ENCODE measurements around the gene MEIS1.

DNA sequence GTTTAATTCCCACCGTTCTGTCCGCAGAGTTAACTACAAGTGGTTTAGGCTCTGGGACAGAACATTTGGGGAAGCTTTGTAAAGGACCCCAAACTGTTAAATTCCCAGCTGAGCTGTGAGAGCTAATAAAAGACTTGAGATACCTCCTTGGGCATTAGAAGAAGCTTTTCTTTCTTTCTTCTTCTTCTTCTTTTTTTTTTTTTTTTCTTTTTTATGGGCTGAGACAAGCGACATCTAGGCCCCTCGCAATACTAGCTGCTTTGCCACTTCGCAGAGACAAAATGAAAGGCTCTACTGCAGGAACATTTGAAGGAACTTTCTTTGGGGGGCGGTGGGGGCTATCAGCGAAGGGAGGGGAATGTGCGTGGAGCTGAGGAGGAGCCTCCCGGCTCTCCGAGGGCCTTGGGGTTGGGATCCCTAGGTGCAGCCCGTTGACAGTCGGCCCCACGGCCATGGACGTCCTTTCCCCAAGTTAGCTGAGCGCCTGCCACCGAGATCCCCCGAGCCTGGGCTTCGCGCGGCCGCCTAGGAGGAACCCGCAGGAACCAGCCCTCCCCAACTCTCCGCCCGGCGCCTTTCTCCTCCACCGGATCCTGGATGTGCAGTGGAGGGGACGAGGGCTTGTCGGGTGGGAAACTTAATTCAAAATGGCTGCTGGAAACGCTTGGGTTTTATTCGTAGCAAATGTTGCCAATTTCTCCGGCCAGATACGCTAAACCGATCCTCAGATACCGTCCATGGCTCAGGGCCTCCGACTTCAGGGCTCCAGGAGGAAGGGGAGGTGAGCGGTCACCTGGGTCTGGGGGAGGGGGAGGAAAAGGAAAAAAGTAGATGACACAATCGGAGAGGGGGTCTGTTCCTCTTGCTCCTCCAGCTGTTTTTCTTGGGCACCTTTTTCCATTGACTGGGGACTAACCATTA is 4.2 kb downstream of the MEIS1 start:
- TF ChIP-seq CTCF (tag by site-specific recombination; IDR thresholded peaks at IDR 0.05) (no peak), ZNF121 (tag by site-specific recombination; IDR thresholded peaks at IDR 0.05) (no peak), ZNF19 (tag by site-specific recombination; IDR thresholded peaks at IDR 0.05; ENCODE audit: low read depth) (no peak), ZNF530 (tag by site-specific recombination; IDR thresholded peaks at IDR 0.05; ENCODE audit: low read depth) (no peak), ZNF366 (tag by site-specific recombination; conservative IDR thresholded peaks at IDR 0.05) (no peak), ZNF707 (tag by site-specific recombination; IDR thresholded peaks at IDR 0.05) (no peak), YY1 (tag by site-specific recombination; IDR thresholded peaks at IDR 0.05) (no peak), ZNF324 (tag by site-specific recombination; IDR thresholded peaks at IDR 0.05) (no peak), PBX3 (CRISPR knock-in tag; IDR thresholded peaks at IDR 0.05) (no peak)
- TF ChIP-seq, protein P1, sequence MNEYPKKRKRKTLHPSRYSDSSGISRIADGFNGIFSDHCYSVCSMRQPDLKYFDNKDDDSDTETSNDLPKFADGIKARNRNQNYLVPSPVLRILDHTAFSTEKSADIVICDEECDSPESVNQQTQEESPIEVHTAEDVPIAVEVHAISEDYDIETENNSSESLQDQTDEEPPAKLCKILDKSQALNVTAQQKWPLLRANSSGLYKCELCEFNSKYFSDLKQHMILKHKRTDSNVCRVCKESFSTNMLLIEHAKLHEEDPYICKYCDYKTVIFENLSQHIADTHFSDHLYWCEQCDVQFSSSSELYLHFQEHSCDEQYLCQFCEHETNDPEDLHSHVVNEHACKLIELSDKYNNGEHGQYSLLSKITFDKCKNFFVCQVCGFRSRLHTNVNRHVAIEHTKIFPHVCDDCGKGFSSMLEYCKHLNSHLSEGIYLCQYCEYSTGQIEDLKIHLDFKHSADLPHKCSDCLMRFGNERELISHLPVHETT (tag by site-specific recombination; IDR thresholded peaks at IDR 0.05): no peak

Measured in HEK293 (cell line).